ENCODE results near the gene ADAP2.

GRCh38 chr17:30964876-30965275 lies 43.1 kb downstream of the ADAP2 start:
- TF ChIP-seq CTCF (IDR thresholded peaks at IDR 0.05) (no peak), POLR2A (IDR thresholded peaks at IDR 0.05) (no peak)

All from Peyer's patch (tissue), 4 donors.